Thyroid gland (tissue), 4 donors: ENCODE data around the gene TTF2. TPM values are rescaled to one million over a fixed set of nuclear protein-coding genes. Genes with fewer than 3 reads are reported as not detected.

Experiments
- DNase-seq, 2 donors: peaks; one replicate each; pipeline ENCODE4 v3.0.0-alpha.2; 2019
- H3K27ac ChIP-seq, 3 donors: fragments of 200-600 bp; sonication (generic); 1 replicate in 2 of 3; 2 replicates in 1 of 3; pipeline ENCODE4 v1.5.1; 2016 to 2019; ENCODE audit warnings: mild to moderate bottlenecking in 1 of 3, moderate library complexity in 1 of 3
- H3K27me3 ChIP-seq: fragments of 200-600 bp; sonication (generic); one replicate; pipeline ENCODE4 v1.5.1; 2019
- H3K36me3 ChIP-seq, 2 donors: fragments of 200-600 bp; sonication (generic); one replicate each; pipeline ENCODE4 v1.5.1; 2016 to 2019
- H3K4me1 ChIP-seq, 2 donors: fragments of 200-600 bp; sonication (generic); one replicate each; pipeline ENCODE4 v1.5.1; 2017 to 2019
- H3K4me3 ChIP-seq, 3 donors: fragments of 200-600 bp; sonication (generic); replicated peaks in 1 of 3; 1 replicate in 2 of 3; 2 replicates in 1 of 3; pipeline ENCODE4 v1.5.1; 2016; ENCODE audit warnings: mild to moderate bottlenecking in 1 of 3
- H3K9me3 ChIP-seq: fragments of 200-600 bp; sonication (generic); one replicate; pipeline ENCODE4 v1.5.1; 2017
- CTCF ChIP-seq, 6 experiments: fragments of 200-600 bp in 3 of 6; fragments of 450-650 bp in 3 of 6; sonication (generic) in 3 of 6; IDR thresholded peaks; one replicate each; pipeline ENCODE4 v1.5.1; 2016 to 2019; ENCODE audit warnings: antibody characterized with exemption in 6 of 6, mild to moderate bottlenecking in 2 of 6, inconsistent platforms in 1 of 6, moderate library complexity in 1 of 6
- POLR2A ChIP-seq, 2 donors: fragments of 450-650 bp; IDR thresholded peaks; one replicate each; pipeline ENCODE4 v1.6.1; 2017; ENCODE audit warnings: antibody characterized with exemption in 2 of 2, mild to moderate bottlenecking in 2 of 2, moderate library complexity in 1 of 2
- WGBS, 2 donors: methylation state at CpG; one replicate each; pipeline ENCODE4 v1.1.5; 2017; 5-methylcytosine and 5-hydroxymethylcytosine counted together
- intact Hi-C: fragments of 100-400 bp; cut with DNase I; formaldehyde crosslinking; loops from one replicate; pipeline ENCODE4 v1.15.1; 2023
- total RNA-seq, 4 donors: library from RNA; depleted of rRNA; stranded (reverse); fragments of >200 nt; gene quantifications; one replicate each; pipeline ENCODE4 v1.2.3, GENCODE V29; 2016

Gene TTF2
- total RNA-seq, 4 donors from 2014 or later, result 6.0 to 32.3 (median 17.2) TPM

- Histone ChIP-seq H3K4me1 (peaks cover 11 to 12% of the 10 kb centered on the region in 2 donors), H3K36me3 (no peaks in the 10 kb centered on the region), H3K27ac (no peak overlapping the region), H3K27me3 (no peaks in the 10 kb centered on the region), H3K4me3 (no peak overlapping the region), H3K9me3 (no peaks in the 10 kb centered on the region)
- DNase-seq, result no peak
- intact Hi-C loops, result loop anchor here (5.0 to 10.0 kb wide), 2 partner anchors 56 to 162 kb away; no protein-coding TSS in a partner anchor
- WGBS, 2 donors, result 89 to 96% methylated on average over 2 of the region's 2 CpGs
- TF ChIP-seq CTCF (IDR thresholded peaks at IDR 0.05), result no peak
- TF ChIP-seq POLR2A (IDR thresholded peaks at IDR 0.05), result no peak
Observed at GRCh38 chr1:117123274-117123673, 63.1 kb downstream of the TTF2 start.

- no peaks in the 10 kb centered on the region for H3K36me3 ChIP-seq
- intact Hi-C loops, result loop anchor here (5.0 to 10.0 kb wide), 2 partner anchors 57 to 160 kb away; no protein-coding TSS in a partner anchor
- H3K27me3 ChIP-seq, result no peaks in the 10 kb centered on the region
- 30 to 66% methylated on average over 1 of the region's 1 CpG for WGBS, 2 donors
- no peak overlapping the region for H3K27ac ChIP-seq
- peaks cover 14 to 20% of the 10 kb centered on the region in 2 donors for H3K4me1 ChIP-seq
- H3K9me3 ChIP-seq, result no peaks in the 10 kb centered on the region
- DNase-seq, result no peak
- H3K4me3 ChIP-seq, result no peak overlapping the region
- TF ChIP-seq POLR2A (IDR thresholded peaks at IDR 0.05) (no peak), CTCF (IDR thresholded peaks at IDR 0.05) (no peak)
Observed at GRCh38 chr1:117124661-117125060, 64.5 kb downstream of the TTF2 start.

- intact Hi-C loops, result loop anchor here (10.0 kb wide), 1 partner anchor 157 kb away; no protein-coding TSS in a partner anchor
- no peak for DNase-seq
- no peak for TF ChIP-seq CTCF (IDR thresholded peaks at IDR 0.05)
- TF ChIP-seq POLR2A (IDR thresholded peaks at IDR 0.05), result no peak
- Histone ChIP-seq H3K36me3 (no peaks in the 10 kb centered on the region), H3K27me3 (no peaks in the 10 kb centered on the region), H3K4me3 (no peak overlapping the region), H3K4me1 (peaks cover 3 to 11% of the 10 kb centered on the region in 2 donors), H3K9me3 (no peaks in the 10 kb centered on the region), H3K27ac (no peak overlapping the region)
Observed at GRCh38 chr1:117127795-117128194, 67.7 kb downstream of the TTF2 start.

GRCh38 chr1:117128323-117129079 is 68.4 kb downstream of the TTF2 start:
- intact Hi-C loops, result loop anchor here (10.0 kb wide), 1 partner anchor 156 kb away; no protein-coding TSS in a partner anchor
- DNase-seq, result no peak
- Histone ChIP-seq H3K27ac (peak overlapping the region in 1 of 3 donors; percentile 15), H3K27me3 (no peaks in the 10 kb centered on the region), H3K36me3 (no peaks in the 10 kb centered on the region), H3K4me3 (no peak overlapping the region), H3K4me1 (peaks cover 3 to 11% of the 10 kb centered on the region in 2 donors), H3K9me3 (no peaks in the 10 kb centered on the region)
- TF ChIP-seq CTCF (IDR thresholded peaks at IDR 0.05), result peak in 5 of 6 experiments; percentile 23 to 74 (median 53)
- TF ChIP-seq POLR2A (IDR thresholded peaks at IDR 0.05), result no peak
- WGBS, 2 donors, result 23 to 27% methylated on average over 5 of the region's 5 CpGs

GRCh38 chr1:117130526-117130925 is 70.4 kb downstream of the TTF2 start:
- no peaks in the 10 kb centered on the region for H3K27me3 ChIP-seq
- no peak for DNase-seq
- H3K36me3 ChIP-seq, result no peaks in the 10 kb centered on the region
- WGBS, 2 donors, result 91 to 97% methylated on average over 4 of the region's 4 CpGs
- intact Hi-C loops, result no loop called here
- no peak overlapping the region for H3K27ac ChIP-seq
- TF ChIP-seq CTCF (IDR thresholded peaks at IDR 0.05), result no peak
- no peak for TF ChIP-seq POLR2A (IDR thresholded peaks at IDR 0.05)
- no peaks in the 10 kb centered on the region for H3K9me3 ChIP-seq
- H3K4me1 ChIP-seq, result peaks cover 3 to 11% of the 10 kb centered on the region in 2 donors
- H3K4me3 ChIP-seq, result no peak overlapping the region
